HL-60/S4 (cell line): Measurements from ENCODE around the gene OXLD1.

ENCODE experiments used
- in situ Hi-C: fragments of 300-500 bp; cut with MboI; formaldehyde crosslinking; loops from 2 replicates; pipeline ENCODE4 v1.14.3; 2022; ENCODE audit warnings: low sequenced_read_pairs

The OXLD1 gene

DNA sequence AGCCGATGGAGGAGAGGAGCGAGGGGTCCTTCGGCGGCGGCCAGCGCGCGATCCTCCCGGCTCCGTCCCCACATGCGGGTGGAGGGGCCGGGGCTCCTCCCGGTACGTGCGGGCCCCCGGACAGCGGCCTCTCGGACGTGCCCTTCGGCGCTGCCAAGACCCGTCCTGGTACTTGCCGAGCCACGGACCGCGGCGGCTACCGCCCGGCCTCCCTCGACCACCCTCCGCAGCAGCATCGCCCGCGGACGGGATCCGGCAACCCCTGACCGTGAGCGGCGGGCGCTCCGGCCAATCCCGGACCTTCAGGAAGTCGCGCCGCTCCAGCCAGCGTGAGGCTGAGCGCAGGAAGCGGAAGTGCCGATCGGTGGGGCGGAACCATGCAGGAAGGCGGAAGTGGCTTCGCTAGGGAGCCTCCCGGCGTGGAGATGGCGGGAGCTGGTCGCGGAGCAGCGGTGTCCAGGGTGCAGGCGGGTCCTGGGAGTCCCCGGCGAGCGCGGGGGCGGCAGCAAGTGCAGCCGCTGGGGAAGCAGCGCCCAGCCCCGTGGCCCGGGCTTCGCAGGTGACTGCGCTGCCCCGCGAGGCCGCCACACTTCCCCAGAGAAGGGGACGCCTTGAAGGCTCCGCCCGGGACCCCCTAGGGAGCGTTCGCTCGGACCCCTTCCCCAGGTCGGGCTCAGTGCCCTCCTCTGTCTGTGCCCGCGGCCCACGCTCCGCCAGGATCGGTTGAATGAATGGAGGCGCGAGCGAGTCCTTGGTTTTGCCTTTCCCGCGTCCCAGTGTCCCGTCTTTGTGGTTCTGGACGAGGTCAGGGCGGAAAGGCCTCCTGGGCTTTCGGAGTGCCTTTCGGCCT is at the start of gene OXLD1, which contains the start of gene CCDC137:
Gene OXLD1 (minus strand): TSS at position 264 of the 850 bp plus-strand sequence. CDS start 28 bp downstream, at position 236.
Gene CCDC137 (plus strand): TSS at position 396 of the 850 bp plus-strand sequence. CDS start 30 bp downstream, at position 426.
- in situ Hi-C loops, result no loop called here

- in situ Hi-C loops, result no loop called here
Measured at GRCh38 chr17:81715107-81715871, 48.9 kb upstream of the OXLD1 start.

GRCh38 chr17:81714412-81715106 is 48.2 kb upstream of the OXLD1 start:
- in situ Hi-C loops, result no loop called here

DNA sequence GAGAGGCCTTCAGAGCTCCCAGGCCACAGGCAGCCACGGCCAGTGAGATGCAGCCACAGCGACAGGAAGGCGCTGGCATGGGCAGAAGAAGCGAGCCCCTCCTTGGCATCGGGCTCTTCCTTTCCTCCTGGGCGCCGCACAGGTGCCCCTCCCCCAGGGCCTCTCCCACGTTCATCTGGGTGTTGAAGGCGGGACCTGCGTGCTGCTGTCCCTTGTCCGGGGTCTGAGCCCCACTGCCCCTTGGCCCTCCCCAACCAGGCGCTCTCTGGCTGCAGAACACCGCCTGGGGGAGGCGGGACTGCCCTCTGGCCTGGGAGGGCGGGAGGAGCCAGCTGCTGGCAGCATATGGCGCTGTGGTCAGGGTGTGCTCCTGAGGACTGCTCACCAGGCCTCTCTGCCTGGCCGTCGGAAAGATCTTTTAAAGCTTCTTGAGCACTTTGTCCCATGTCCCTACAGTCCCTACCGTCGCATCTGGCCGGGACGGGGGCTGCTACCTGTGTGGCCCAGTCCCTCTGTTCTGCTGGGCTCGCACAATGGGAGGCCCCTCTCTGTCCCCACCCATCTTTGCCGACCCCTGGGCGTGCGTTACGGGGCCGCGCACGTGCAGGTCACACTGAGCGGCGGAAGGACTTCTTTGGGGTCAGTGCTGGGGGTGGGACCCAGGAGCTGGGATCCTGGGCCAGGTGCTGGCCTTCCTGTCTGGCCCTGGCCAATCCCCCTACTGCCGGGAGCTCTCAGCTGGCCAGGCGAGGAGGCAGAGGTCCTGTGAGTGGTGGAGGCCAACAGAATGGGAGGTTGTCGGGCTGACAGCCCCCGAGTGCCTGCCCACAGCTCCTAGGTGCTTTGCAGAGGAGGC is 47.4 kb upstream of the OXLD1 start:
- in situ Hi-C loops, result no loop called here

- in situ Hi-C loops, result no loop called here
Measured at GRCh38 chr17:81713004-81713555, 46.7 kb upstream of the OXLD1 start.

- in situ Hi-C loops, result no loop called here
Measured at GRCh38 chr17:81712468-81713003, 46.1 kb upstream of the OXLD1 start.

DNA sequence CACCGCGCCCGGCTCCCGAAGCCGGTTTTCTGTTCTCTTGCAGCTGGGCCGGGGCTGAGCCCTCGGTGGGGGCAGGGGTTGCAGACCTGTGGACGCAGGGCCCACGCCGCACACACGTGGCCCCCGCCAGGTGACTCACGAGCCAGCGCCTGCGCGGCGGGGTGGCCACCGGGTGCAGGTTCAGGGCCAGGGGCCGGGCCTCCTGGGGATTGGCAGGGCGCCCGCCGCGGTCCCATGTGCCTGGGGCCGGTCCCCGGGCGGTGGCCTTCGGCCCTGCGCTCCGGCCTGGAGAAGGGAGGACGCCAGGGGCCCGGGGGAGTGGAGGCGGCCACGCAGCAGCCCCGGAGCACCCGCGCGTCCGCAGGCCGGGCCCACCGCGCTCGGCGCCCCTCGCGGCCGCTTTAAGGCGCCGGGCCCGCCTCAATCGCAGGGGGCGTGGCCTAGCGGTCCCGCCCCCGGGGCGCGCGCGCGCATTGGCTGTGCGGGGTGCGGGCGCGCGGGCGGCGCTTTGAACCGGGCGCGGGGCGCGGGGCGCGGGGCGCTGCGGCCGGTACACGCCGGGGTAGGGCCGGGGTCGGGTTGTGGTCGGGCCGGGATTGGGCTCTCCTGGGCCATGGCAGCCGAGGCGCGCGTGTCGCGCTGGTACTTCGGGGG is 45.5 kb upstream of the OXLD1 start, which contains the start of gene SLC25A10:
Gene SLC25A10 (plus strand): TSS at position 471 of the 654 bp plus-strand sequence. CDS start 143 bp downstream, at position 614.
- in situ Hi-C loops, result no loop called here

DNA sequence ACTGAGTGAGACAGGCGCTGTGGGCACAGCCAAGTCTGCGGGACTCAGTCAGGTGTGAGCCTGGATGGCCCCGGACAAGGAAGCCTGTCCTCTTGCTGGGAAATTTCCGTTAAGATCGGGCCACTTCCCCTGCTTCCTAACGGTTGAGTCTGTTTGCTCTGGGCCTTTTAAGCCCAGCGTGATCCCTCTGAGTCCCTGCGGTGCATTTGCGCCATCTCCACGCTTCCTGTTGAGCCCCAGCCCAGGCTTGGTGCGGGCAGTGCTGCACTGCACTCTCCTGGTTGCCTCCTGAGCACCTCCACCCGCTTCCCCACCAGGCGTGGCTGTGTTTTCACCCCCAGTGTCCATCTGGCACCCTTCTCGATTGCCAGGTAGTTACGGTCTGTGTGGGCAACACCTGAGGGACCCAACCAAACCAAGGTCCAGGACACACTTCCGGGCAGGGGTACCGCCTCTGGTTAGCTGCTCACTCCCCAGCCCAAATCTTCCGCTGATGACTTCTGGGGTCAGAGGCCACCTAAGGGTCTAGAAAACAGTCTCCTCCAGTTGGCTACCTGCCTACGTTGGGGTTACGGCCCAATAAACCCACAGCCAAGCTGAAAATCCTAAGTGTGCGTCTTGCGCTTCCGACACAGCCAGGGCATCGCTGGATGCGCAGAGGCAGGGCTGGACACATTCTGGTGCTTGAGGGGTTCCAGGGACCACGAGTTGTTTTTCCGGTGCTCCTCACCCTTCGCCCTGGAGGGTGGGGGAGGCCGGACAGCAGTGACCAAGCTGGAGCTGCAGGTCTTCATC is 44.3 kb upstream of the OXLD1 start:
- in situ Hi-C loops, result no loop called here

DNA sequence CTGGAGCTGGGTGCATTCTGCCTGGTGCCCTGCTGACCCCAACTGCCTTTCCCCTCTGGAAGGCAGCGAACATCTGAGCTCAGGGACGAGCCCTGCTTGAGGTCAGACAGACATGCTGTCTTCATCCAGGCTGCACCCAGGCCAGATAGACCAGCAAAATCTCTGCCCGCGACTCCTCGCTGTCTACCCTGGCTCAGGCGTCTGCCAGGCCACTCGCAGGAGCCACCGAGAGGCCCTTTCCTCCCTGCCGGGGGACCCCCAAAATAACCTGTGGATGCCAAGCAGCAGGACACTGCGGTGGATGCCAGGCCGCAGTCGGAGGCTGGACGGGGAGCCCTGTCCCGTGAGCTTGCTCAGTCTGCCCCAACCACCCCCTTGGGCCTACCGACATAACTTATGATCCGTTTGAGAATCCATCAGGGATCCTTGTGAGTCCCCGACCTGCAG is 42.4 kb upstream of the OXLD1 start:
- in situ Hi-C loops, result no loop called here

DNA sequence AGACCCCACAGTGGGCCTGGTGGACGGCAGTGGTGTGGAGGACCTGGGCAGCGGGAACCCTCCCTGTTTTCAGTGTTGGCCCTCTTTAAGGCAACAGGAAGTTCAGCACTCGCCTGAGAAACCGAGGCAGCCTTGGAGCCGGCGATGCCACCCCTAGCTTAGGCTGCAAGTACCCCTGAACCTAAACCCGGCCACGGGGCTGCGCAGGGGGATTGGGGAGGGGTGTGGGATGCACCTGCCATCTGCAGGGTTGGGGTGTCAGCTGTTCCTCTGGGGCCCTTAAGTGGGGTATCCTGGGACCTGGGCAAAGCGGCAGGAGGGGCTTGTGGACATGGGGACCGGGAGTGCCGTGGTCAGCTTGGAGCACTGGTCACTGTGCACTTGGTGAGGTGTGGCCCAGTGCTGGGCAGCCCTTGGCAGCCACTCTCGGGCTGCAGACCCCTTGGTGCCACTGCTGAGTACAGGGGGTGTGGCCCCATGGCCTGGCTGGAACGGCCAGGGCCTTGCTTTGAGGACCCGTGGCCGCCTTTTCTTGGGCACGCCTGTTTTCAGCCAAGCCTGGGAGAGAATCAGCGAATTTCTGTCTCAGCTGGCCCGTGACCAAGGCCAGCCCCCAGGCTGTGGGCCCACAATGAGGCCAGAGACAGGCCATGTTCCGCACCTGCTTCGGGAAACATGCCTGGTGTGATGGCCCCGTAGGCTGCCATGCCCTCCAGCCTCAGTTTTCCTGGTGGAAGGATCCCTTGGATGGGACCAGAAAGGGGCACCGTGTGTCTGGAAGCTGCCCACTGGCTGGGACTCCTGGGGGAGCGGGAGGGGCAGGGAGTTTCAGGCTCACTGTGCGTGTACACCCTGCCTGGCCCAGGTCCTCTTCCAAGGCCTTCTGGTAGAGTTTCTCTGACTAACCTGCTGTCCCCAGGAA is 41.6 kb upstream of the OXLD1 start:
- in situ Hi-C loops, result no loop called here

GRCh38 chr17:81706757-81707624 is 40.6 kb upstream of the OXLD1 start:
- in situ Hi-C loops, result no loop called here

DNA sequence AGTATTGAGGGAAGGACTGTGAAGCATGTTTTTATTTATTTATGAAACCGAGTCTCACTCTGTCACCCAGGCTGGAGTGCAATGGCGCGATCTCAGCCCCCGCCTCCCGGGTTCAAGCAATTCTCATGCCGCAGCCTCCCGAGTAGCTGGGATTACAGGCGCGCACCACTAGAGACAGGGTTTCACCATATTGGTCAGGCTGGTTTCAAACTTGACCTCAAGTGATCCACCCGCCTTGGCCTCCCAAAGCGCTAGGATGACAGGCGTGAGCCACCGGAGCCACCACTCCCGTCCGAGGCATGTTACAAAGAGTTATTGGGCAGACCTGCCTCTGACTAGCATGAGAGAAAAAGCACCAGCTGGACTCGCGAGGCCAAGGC is 39.8 kb upstream of the OXLD1 start:
- in situ Hi-C loops, result no loop called here

DNA sequence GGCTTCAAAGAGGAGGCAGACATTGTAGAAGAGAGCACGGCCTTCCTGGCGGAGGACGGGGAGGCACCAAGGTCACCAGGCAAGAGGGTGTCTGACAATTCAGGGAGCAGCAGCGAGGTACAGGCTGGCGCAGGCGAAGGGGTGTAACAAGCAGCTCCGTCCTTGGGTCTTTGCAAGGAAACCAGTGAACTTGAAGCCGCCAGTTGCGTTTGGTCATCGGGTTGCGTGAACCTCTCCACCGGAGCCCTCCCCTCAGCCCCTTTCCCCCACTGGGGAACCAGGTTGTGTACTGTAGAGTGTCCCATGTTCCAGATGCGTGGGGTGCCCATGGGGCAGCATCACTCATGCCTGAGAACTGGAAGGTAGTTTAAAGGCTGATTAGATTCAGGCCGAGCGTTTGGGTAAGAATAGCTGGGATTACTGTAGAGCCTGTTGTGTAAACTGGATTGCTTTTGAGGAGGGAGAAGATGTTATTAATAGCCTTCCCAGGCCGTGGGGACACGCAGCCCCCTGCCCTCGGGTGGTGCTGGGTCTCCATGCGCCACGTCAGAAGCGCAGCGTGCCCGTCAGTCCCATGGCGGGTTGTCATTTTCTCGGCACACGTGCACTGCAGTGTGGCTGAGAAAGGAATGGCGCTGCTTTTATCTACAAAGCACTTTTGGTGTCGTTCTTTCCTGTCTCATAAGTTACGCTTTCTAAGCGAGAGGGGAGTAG is 39.3 kb upstream of the OXLD1 start:
- in situ Hi-C loops, result no loop called here

DNA sequence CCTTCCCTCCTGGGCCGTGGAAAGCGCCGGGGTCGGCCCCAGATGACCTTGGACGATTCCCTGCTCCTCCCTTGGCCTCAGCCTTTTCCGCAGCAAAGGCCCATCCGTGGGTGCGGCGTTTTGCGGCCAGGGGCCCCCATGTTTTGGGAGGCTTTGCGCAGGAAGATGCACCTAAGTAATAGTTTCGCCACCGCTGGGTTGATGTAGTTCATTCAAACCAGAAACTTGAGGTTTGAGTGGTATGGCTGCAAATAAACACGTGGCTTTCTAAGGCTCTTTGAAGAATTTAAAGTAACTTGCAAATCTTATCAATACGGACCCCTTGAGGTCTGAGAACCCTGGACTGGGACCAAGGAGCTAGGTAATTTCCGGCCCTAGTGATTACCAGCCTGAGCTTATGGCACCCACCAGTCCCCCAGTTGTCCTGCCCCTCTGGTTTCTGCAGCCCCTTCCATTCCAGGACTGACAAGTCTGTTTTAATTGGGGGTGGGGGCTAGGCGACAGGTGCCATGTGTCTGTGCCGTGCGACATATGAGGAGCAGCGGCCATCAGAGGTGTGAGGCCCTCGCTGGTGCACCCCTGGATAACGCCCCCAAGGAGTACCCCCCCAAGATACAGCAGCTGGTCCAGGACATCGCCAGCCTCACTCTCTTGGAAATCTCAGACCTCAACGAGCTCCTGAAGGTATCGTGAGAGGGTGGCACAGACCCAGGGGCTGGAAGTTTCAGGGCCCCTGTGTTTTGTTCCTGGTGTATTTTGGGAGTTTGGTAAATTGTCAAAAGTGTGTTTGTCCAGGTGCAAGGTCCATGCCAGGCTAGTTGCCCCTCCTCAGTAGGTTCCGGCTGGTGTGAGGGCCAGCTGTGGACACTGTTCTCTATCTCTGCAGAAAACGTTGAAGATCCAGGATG is 37.6 kb upstream of the OXLD1 start:
- in situ Hi-C loops, result no loop called here
